T-cell (primary cell): ENCODE results near the gene C20orf202. TPM values are rescaled to one million over a fixed set of nuclear protein-coding genes. Genes with fewer than 3 reads are reported as not detected.

Experiments used
- ATAC-seq, 4 experiments: fragments of 200-7000 bp in 3 of 4; fragments of 150-1000 bp in 1 of 4; cut with Tn5 transposase; replicated peaks in 1 of 4; 1 replicate in 3 of 4; 2 replicates in 1 of 4; pipeline ENCODE4 v1.10.0; 2021; ENCODE audit warnings: moderate library complexity in 3 of 4, mild to moderate bottlenecking in 2 of 4, moderate number of reproducible peaks in 1 of 4
- CTCF ChIA-PET, 2 donors: fragments of 300-600 bp; sonication (Branson Sonifier 250); formaldehyde crosslinking; loops; one replicate each; lab custom pipeline; 2022; ENCODE audit warnings: antibody characterized with exemption in 2 of 2; lab: Charles Lee
- POLR2A ChIA-PET, 2 donors: fragments of 300-600 bp; sonication (Branson Sonifier 250); formaldehyde crosslinking; loops; one replicate each; lab custom pipeline; 2022; ENCODE audit warnings: antibody characterized with exemption in 2 of 2; lab: Charles Lee
- DNase-seq, 35 experiments: peaks; one replicate each; pipeline versions ENCODE4 v3.0.0 to v3.0.0-alpha.2; 2013 to 2023
- H3K27ac ChIP-seq: one replicate; pipeline ENCODE4 v1.5.1; 2013; ENCODE audit warnings: low read length
- H3K27me3 ChIP-seq, 2 experiments: replicated peaks in 1 of 2; 1 replicate in 1 of 2; 2 replicates in 1 of 2; pipeline versions ENCODE4 v1.6.1 to v1.7.0; 2013; ENCODE audit warnings: low read length in 1 of 2, mixed read lengths in 1 of 2; ENCODE audit not compliant: control insufficient read depth in 2 of 2, insufficient read depth in 2 of 2; ENCODE audit errors: extremely low read depth in 1 of 2
- H3K36me3 ChIP-seq, 2 donors: 1 replicate in 1 of 2; 2 replicates in 1 of 2; pipeline versions ENCODE4 v1.6.1 to v1.7.0; 2013; ENCODE audit warnings: low read length in 1 of 2; ENCODE audit not compliant: control insufficient read depth in 2 of 2, insufficient read depth in 1 of 2; ENCODE audit errors: extremely low read depth in 1 of 2
- H3K4me1 ChIP-seq, 2 experiments: 1 replicate in 1 of 2; 2 replicates in 1 of 2; pipeline versions ENCODE4 v1.6.1 to v1.7.0; 2013; ENCODE audit warnings: low read length in 2 of 2, mixed read lengths in 1 of 2; ENCODE audit not compliant: insufficient read depth in 2 of 2, control insufficient read depth in 1 of 2; ENCODE audit errors: extremely low read depth in 1 of 2
- H3K4me3 ChIP-seq, 2 donors: 1 replicate in 1 of 2; 2 replicates in 1 of 2; pipeline versions ENCODE4 v1.5.1 to v1.7.0; 2013; ENCODE audit warnings: mild to moderate bottlenecking in 2 of 2, low read length in 1 of 2, moderate library complexity in 1 of 2; ENCODE audit not compliant: control insufficient read depth in 1 of 2; ENCODE audit errors: extremely low read depth in 1 of 2
- H3K9me3 ChIP-seq: 2 replicates; pipeline ENCODE4 v1.7.0; 2013
- H3K27ac Mint-ChIP-seq, 2 donors: one replicate each; pipeline ENCODE4 v1.8.0; 2020 to 2021; ENCODE audit warnings: mild to moderate bottlenecking in 2 of 2, mixed read lengths in 2 of 2
- H3K27me3 Mint-ChIP-seq, 2 donors: one replicate each; pipeline ENCODE4 v1.8.0; 2021 to 2022; ENCODE audit warnings: mixed read lengths in 2 of 2
- H3K36me3 Mint-ChIP-seq: one replicate; pipeline ENCODE4 v1.8.0; 2021; ENCODE audit warnings: mixed read lengths
- H3K4me1 Mint-ChIP-seq, 3 donors: one replicate each; pipeline ENCODE4 v1.8.0; 2020 to 2022; ENCODE audit warnings: mixed read lengths in 3 of 3, mild to moderate bottlenecking in 1 of 3
- H3K4me3 Mint-ChIP-seq, 3 donors: one replicate each; pipeline ENCODE4 v1.8.0; 2020 to 2022; ENCODE audit warnings: mild to moderate bottlenecking in 3 of 3, mixed read lengths in 3 of 3, moderate library complexity in 3 of 3
- H3K9me3 Mint-ChIP-seq, 3 donors: one replicate each; pipeline ENCODE4 v1.8.0; 2020 to 2022; ENCODE audit warnings: mixed read lengths in 3 of 3
- WGBS: methylation state at CpG from one replicate; pipeline ENCODE4 v1.1.5; 2013; ENCODE audit warnings: missing lambda C conversion rate; ENCODE audit not compliant: insufficient coverage; 5-methylcytosine and 5-hydroxymethylcytosine counted together
- total RNA-seq, 35 experiments: library from RNA in 6 of 35; stranded (reverse) in 6 of 35; fragments of 120-200 nt in 1 of 35; gene quantifications; one replicate each; pipeline versions ENCODE4 v1.2.1 to v1.2.4 and lab custom pipeline; 2013 to 2026

C20orf202 gene
- total RNA-seq, 5 donors from 2014 or later (not counting 1 experiment from before 2014, with no cell fraction given), result 0.23 to 0.41 (median 0.30) TPM; not detected in 1

DNA sequence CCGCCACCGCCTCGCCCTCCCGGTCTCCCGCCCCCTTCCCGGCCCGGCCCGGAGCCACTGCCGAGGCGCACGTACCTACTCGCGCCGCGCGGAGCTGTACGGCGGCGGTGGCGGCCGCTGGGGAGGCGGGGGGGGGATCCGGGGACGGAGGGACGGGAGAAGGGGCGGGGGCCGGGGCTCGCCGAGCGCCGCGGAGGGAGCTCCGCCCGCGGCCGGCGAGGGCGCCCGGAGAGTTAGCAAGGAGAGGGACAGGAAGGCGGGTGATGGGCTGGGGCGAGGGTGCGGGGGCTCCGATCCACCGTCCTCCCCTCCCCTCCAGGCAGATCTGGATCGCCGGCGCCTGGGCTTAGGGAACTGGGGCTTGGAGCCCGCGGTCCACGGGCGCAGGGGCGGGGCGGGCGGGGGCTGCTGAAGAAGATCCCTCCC, 17.9 kb upstream of the C20orf202 start:
- Mint-ChIP-seq H3K4me3 (peak overlapping the region in 1 of 3 donors; percentile 77), H3K27ac (no peak overlapping the region), H3K9me3 (no peaks in the 10 kb centered on the region), H3K36me3 (peaks cover 3% of the 10 kb centered on the region), H3K4me1 (peaks cover 11 to 14% (median 13%) of the 10 kb centered on the region in 3 donors), H3K27me3 (peaks cover 23 to 32% of the 10 kb centered on the region in 2 donors)
- peak; percentile 29 to 49 (median 47) for ATAC-seq
- H3K27me3 ChIP-seq, result peaks cover 9 to 32% of the 10 kb centered on the region in 2 experiments
- ChIA-PET CTCF (no interaction called here), POLR2A (no interaction called here)
- no peaks in the 10 kb centered on the region for H3K9me3 ChIP-seq
- 2% methylated on average over 25 of the region's 54 CpGs for WGBS
- H3K27ac ChIP-seq, result no peak overlapping the region
- H3K4me1 ChIP-seq, result peaks cover 0 to 12% of the 10 kb centered on the region in 2 experiments
- peak in 2 of 35 experiments; percentile 1 to 5 for DNase-seq
- no peak overlapping the region for H3K4me3 ChIP-seq
- H3K36me3 ChIP-seq, result peaks cover 0 to 2% of the 10 kb centered on the region in 2 donors

DNA sequence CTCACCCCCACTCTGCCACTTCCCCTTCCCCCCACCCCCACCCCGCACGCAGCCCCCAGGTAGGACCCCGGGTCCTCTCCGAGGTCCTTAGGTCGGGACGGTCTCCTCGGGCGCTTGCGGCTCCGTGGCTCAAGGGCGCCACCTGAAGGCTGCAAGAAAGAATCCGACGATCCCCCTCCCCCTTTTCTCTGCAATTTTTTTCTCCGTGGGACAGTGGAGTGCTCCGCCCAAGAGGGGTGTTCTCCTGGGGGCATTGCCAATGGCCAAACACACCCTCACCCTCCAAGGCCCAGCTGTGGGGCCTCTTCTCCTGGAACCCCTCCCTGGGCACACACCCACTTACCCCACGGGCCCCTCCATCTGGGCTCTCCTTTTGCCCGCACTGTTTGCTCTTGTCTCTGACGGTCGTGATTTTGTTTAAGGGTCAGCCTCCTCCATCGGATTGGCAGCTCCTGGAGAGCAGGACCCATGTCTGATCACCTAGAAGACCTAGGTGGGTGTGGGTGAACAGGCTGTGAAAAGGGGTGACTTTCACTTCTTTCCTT, 17.4 kb upstream of the C20orf202 start:
- Mint-ChIP-seq H3K27me3 (peaks cover 23 to 32% of the 10 kb centered on the region in 2 donors), H3K27ac (peak overlapping the region in 1 of 2 donors; percentile 60), H3K36me3 (peaks cover 3% of the 10 kb centered on the region), H3K9me3 (no peaks in the 10 kb centered on the region), H3K4me3 (peak overlapping the region; percentile 69 to 77 (median 70)), H3K4me1 (peaks cover 11 to 14% (median 13%) of the 10 kb centered on the region in 3 donors)
- Histone ChIP-seq H3K27ac (no peak overlapping the region), H3K36me3 (no peaks in the 10 kb centered on the region), H3K4me3 (no peak overlapping the region), H3K27me3 (peaks cover 9 to 32% of the 10 kb centered on the region in 2 experiments), H3K9me3 (no peaks in the 10 kb centered on the region), H3K4me1 (peaks cover 0 to 12% of the 10 kb centered on the region in 2 experiments)
- CTCF ChIA-PET, result no interaction called here
- WGBS, result 19% methylated on average over 11 of the region's 20 CpGs
- POLR2A ChIA-PET, result no interaction called here
- ATAC-seq, result peak; percentile 32 to 74 (median 58)
- DNase-seq, result peak in 28 of 35 experiments; percentile 7 to 62 (median 23)

DNA sequence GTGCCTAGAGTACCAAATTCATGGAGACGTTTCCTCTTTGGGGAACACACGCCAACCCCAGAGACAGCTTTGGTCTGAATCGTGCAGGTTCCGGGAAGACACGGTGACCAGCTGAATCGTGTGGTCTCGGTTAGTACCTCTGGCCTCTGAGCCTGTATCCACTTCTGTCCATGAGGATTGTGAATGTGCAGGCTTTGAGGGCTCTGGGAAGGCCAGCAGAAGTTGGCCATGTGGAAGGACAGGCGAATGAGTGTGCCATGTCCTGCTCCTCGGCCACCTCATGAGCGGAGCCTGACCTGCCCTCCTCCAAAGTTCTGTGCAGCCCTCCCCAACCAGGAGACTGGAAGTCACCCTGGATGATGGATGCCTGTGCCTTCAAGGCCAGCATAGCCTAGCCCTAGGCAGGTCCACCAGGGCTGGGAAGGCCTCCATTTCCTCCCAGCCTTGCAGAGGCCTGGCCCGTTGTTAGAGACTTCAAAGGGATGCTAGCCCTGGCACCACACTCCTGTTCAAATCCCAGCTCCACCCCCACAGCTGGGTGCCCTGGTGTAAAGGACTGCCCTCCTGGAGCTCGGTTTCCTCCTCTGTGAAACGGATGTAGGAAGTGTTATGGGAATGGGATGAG, 16.8 kb upstream of the C20orf202 start:
- H3K4me1 ChIP-seq, result peaks cover 0 to 12% of the 10 kb centered on the region in 2 experiments
- H3K27me3 ChIP-seq, result peaks cover 9 to 29% of the 10 kb centered on the region in 2 experiments
- Mint-ChIP-seq H3K4me1 (peaks cover 11 to 14% (median 13%) of the 10 kb centered on the region in 3 donors), H3K9me3 (no peaks in the 10 kb centered on the region), H3K27ac (no peak overlapping the region), H3K27me3 (peaks cover 23 to 32% of the 10 kb centered on the region in 2 donors), H3K4me3 (peak overlapping the region in 2 of 3 donors; percentile 69 to 77), H3K36me3 (peaks cover 1% of the 10 kb centered on the region)
- no peaks in the 10 kb centered on the region for H3K9me3 ChIP-seq
- WGBS, result 98% methylated on average over 9 of the region's 13 CpGs
- ChIA-PET POLR2A (no interaction called here), CTCF (no interaction called here)
- DNase-seq (no peak), ATAC-seq (no peak)
- no peaks in the 10 kb centered on the region for H3K36me3 ChIP-seq
- no peak overlapping the region for H3K27ac ChIP-seq
- no peak overlapping the region for H3K4me3 ChIP-seq

DNA sequence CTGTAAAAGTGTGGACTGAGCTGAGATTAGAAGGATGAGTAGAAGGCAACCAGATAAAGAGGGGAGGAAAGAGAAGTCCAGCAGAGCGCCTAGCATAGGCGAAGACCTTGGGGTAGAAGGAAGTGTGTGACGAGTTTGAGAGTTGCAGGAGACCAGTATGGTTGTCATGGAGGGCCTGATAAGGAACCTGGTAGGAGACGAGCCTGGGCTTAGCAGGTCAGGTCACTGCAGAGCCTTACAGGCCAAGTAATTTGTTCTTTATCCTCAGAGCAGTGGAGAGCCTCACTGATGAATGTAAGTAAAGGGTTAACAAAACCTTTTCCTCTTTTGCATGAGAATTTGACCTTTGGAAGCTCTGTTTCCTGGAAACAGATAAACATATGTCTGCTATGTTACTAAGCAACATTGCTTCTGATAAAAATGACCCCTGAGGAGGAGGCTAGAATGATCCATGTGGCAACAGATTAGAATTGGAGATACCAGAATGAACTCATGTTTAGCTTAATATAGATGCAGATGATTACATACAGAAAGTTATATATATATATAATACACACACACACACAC, 15.6 kb upstream of the C20orf202 start:
- Mint-ChIP-seq H3K36me3 (no peaks in the 10 kb centered on the region), H3K27me3 (peaks cover 17 to 32% of the 10 kb centered on the region in 2 donors), H3K9me3 (no peaks in the 10 kb centered on the region), H3K27ac (no peak overlapping the region), H3K4me1 (peaks cover 11 to 14% (median 13%) of the 10 kb centered on the region in 3 donors), H3K4me3 (no peak overlapping the region)
- H3K36me3 ChIP-seq, result no peaks in the 10 kb centered on the region
- H3K4me1 ChIP-seq, result peaks cover 0 to 12% of the 10 kb centered on the region in 2 experiments
- no peak overlapping the region for H3K4me3 ChIP-seq
- peaks cover 9 to 29% of the 10 kb centered on the region in 2 experiments for H3K27me3 ChIP-seq
- ATAC-seq (no peak), DNase-seq (no peak)
- WGBS, result 77% methylated on average over 4 of the region's 4 CpGs
- H3K27ac ChIP-seq, result no peak overlapping the region
- ChIA-PET CTCF (no interaction called here), POLR2A (no interaction called here)
- no peaks in the 10 kb centered on the region for H3K9me3 ChIP-seq

DNA sequence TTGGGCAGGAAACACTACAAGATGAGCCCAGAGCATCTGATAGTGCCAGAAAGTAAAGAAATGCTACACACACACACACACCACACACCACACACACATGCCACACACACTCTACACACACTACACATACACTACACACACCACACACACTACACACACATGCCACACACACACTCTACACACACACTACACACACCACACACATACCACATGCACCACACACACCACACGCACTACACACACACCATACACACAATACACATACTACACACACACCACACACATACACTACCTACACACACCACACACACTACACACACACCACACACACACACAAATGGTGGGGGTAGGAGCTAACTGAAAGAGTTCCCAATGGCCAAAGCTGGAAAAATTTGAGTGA, 14.9 kb upstream of the C20orf202 start:
- no peak overlapping the region for H3K4me3 Mint-ChIP-seq
- Histone ChIP-seq H3K36me3 (no peaks in the 10 kb centered on the region), H3K4me1 (peaks cover 0 to 12% of the 10 kb centered on the region in 2 experiments), H3K27me3 (peaks cover 4 to 29% of the 10 kb centered on the region in 2 experiments), H3K27ac (no peak overlapping the region), H3K9me3 (no peaks in the 10 kb centered on the region), H3K4me3 (no peak overlapping the region)
- ChIA-PET POLR2A (no interaction called here), CTCF (no interaction called here)
- H3K4me1 Mint-ChIP-seq, result peaks cover 11 to 14% (median 13%) of the 10 kb centered on the region in 3 donors
- no peak overlapping the region for H3K27ac Mint-ChIP-seq
- no peaks in the 10 kb centered on the region for H3K36me3 Mint-ChIP-seq
- no CpG with 5 or more reads among the region's 1 CpG for WGBS
- peaks cover 17 to 30% of the 10 kb centered on the region in 2 donors for H3K27me3 Mint-ChIP-seq
- no peak for DNase-seq
- no peak for ATAC-seq
- no peaks in the 10 kb centered on the region for H3K9me3 Mint-ChIP-seq

DNA sequence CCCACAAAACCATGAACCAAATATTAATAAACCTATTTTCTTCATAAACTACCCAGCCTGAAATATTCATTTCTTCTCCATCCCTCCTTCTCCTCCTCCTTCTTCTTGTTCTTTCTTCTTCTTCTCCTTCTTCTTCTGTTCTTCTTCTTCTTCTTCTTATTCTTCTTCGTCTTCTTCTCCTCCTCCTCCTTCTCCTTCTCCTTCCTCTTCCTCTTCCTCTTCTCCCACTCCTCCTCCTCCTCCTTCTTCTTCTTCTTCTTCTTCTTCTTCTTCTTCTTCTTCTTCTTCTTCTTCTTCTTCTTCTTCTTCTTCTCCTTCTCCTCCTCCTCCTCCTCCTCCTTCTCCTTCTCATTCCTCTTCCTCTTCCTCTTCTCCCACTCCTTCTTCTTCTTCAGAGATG, 13.4 kb upstream of the C20orf202 start:
- Mint-ChIP-seq H3K4me3 (no peak overlapping the region), H3K27ac (no peak overlapping the region), H3K4me1 (peaks cover 4 to 5% (median 5%) of the 10 kb centered on the region in 3 donors), H3K27me3 (peaks cover 5 to 16% of the 10 kb centered on the region in 2 donors), H3K9me3 (no peaks in the 10 kb centered on the region), H3K36me3 (no peaks in the 10 kb centered on the region)
- WGBS, result 21% methylated on average over 1 of the region's 1 CpG
- no peak overlapping the region for H3K4me3 ChIP-seq
- H3K9me3 ChIP-seq, result no peaks in the 10 kb centered on the region
- DNase-seq (no peak), ATAC-seq (no peak)
- peaks cover 4 to 16% of the 10 kb centered on the region in 2 experiments for H3K27me3 ChIP-seq
- ChIA-PET POLR2A (no interaction called here), CTCF (interaction anchor here in 1 of 2 donors (0.9 kb wide), 1 partner anchor 8 kb away, joined by 7 read pairs; no protein-coding TSS in a partner anchor)
- H3K36me3 ChIP-seq, result no peaks in the 10 kb centered on the region
- H3K4me1 ChIP-seq, result peaks cover 0 to 7% of the 10 kb centered on the region in 2 experiments
- no peak overlapping the region for H3K27ac ChIP-seq
